Endothelial cell of umbilical vein (primary cell): ENCODE results near the gene KCTD16.

Source experiments
- EZH2 ChIP-seq: IDR thresholded peaks from 2 replicates; pipeline ENCODE4 v1.6.1; 2012; ENCODE audit warnings: borderline replicate concordance, low read depth, mild to moderate bottlenecking, moderate library complexity, low read length, inconsistent platforms; ENCODE audit not compliant: severe bottlenecking
- JUN ChIP-seq: IDR thresholded peaks from 2 replicates; pipeline ENCODE4 v1.6.1; 2011; ENCODE audit warnings: borderline replicate concordance, low read depth; ENCODE audit not compliant: insufficient read length, insufficient read depth
- MYC ChIP-seq: IDR thresholded peaks from one replicate; pipeline ENCODE4 v1.6.1; 2011; ENCODE audit warnings: mild to moderate bottlenecking, low read depth, low read length
- POLR2A ChIP-seq: IDR thresholded peaks from 2 replicates; pipeline ENCODE4 v1.6.1; 2012; ENCODE audit warnings: low read depth, mild to moderate bottlenecking, control low read depth, low read length
- POLR2AphosphoS5 ChIP-seq: IDR thresholded peaks from 2 replicates; pipeline ENCODE4 v1.6.1; 2012; ENCODE audit warnings: low read depth, mild to moderate bottlenecking, control low read depth, low read length, moderate library complexity; ENCODE audit not compliant: insufficient read depth
- TF ChIP-seq, protein P1 (sequence below), 2 donors: IDR thresholded peaks; 1 replicate in 1 of 2; 2 replicates in 1 of 2; pipeline ENCODE4 v1.5.1; 2011; ENCODE audit warnings: low read length in 2 of 2, mild to moderate bottlenecking in 2 of 2, moderate library complexity in 2 of 2, control low read depth in 1 of 2, inconsistent platforms in 1 of 2, low read depth in 1 of 2; ENCODE audit not compliant: insufficient read depth in 1 of 2; ENCODE audit errors: extremely low read depth in 1 of 2

DNA sequence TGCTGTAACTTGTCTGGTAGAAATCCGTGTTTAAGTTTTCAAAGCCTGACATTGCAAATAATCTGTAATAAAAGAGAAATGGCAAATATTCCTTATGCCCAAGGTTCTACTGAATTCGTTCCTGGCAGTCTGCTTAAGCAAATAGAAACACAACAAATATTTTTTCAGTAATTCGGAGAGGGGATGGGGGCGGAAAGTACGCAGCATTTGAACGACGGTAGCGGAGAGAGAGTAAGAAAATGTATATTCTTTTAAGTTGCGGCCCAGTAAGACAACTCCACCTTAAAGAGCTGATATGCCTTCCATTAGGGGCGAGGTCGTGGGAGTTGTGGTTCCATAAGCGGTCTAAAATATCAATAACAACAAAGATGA, 783 bp upstream of the KCTD16 start:
- TF ChIP-seq, protein P1, sequence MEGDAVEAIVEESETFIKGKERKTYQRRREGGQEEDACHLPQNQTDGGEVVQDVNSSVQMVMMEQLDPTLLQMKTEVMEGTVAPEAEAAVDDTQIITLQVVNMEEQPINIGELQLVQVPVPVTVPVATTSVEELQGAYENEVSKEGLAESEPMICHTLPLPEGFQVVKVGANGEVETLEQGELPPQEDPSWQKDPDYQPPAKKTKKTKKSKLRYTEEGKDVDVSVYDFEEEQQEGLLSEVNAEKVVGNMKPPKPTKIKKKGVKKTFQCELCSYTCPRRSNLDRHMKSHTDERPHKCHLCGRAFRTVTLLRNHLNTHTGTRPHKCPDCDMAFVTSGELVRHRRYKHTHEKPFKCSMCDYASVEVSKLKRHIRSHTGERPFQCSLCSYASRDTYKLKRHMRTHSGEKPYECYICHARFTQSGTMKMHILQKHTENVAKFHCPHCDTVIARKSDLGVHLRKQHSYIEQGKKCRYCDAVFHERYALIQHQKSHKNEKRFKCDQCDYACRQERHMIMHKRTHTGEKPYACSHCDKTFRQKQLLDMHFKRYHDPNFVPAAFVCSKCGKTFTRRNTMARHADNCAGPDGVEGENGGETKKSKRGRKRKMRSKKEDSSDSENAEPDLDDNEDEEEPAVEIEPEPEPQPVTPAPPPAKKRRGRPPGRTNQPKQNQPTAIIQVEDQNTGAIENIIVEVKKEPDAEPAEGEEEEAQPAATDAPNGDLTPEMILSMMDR (IDR thresholded peaks at IDR 0.05; ENCODE audit: extremely low read depth in 1 of 2, insufficient read depth in 1 of 2, low read depth in 1 of 2, low read length in 2 of 2) = no peak
- TF ChIP-seq JUN (no peak), EZH2 (no peak), MYC (no peak), POLR2A (no peak), POLR2AphosphoS5 (no peak)
